Erythroblast (primary cell): ENCODE measurements around the gene SLC6A2.

Experiments
- GATA1 ChIP-seq: IDR thresholded peaks from 2 replicates; pipeline ENCODE4 v1.6.1; 2011; ENCODE audit warnings: low read depth, mild to moderate bottlenecking, control low read depth, low read length, moderate library complexity
- POLR2A ChIP-seq: IDR thresholded peaks from 2 replicates; pipeline ENCODE4 v1.6.1; 2011; ENCODE audit warnings: mild to moderate bottlenecking, low read length

DNA sequence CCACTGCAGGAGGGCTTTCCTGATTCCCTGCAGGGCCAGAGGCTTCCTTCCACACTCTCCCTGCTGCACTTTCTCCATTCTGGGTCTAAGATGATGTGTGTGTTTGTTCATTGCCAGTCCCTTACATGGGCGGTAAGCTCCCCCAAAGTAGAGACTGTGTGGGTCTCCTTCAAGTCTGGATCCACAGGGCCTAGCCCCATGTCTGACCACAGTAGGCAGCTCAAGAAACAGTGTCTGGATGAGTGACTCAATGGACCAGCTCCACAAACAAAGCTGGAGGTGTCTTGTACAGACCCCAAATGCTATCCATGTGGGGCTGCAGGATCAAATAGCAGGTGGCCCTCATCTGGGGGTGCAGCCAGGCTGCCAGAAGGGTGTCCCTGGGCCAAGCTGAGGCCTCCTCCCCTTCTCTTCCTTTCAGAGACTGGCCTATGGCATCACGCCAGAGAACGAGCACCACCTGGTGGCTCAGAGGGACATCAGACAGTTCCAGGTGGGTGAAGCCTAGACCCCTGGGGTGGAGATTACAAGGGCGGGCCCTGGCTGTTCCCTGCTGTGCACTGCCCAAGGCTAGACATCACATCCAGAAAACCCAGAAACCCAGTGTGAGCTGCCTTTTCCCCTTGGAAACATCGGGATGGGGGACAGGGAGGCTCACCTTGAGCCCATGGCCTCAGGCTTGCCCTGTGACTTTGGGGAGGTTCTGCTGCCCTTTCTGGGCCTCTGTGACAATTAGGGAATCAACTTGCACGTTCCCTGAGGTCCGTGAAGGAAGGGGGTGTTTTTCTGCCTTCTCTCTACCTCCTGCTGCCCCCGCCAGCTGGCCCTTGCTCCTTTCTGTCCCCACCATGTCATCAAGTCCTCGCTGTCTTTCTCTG, 45.9 kb downstream of the SLC6A2 start:
- TF ChIP-seq POLR2A (no peak), GATA1 (no peak)
